ENCODE data around the gene IPCEF1. TPM values are rescaled to one million over a fixed set of nuclear protein-coding genes. Genes with fewer than 3 reads are reported as not detected.

IPCEF1 gene
- total RNA-seq, 3 donors from 2014 or later (not counting 1 experiment from before 2014, with no cell fraction given) = 31.4 to 53.2 (median 45.5) TPM

GRCh38 chr6:154367839-154368695 is 11.5 kb upstream of the IPCEF1 start:
- Mint-ChIP-seq H3K27me3 (ENCODE audit: low read depth in 2 of 2) (peaks cover 5 to 11% of the 10 kb centered on the region in 2 donors), H3K36me3 (no peaks in the 10 kb centered on the region), H3K9me3 (no peaks in the 10 kb centered on the region), H3K4me3 (no peak overlapping the region), H3K4me1 (no peaks in the 10 kb centered on the region), H3K27ac (no peak overlapping the region)
- Histone ChIP-seq H3K27ac (ENCODE audit: low read length) (no peak overlapping the region), H3K36me3 (ENCODE audit: control insufficient read depth, insufficient read depth, low read length) (no peaks in the 10 kb centered on the region), H3K4me1 (ENCODE audit: control insufficient read depth, insufficient read depth, low read length) (no peaks in the 10 kb centered on the region), H3K9me3 (ENCODE audit: control insufficient read depth, insufficient read depth, low read length) (no peaks in the 10 kb centered on the region), H3K4me3 (ENCODE audit: low read length) (no peak overlapping the region), H3K27me3 (ENCODE audit: control insufficient read depth, insufficient read depth, low read length) (no peaks in the 10 kb centered on the region)
- intact Hi-C loops (cut with micrococcal nuclease) = no loop called here
- TF ChIP-seq CTCF (IDR thresholded peaks at IDR 0.05) = no peak
- 80% methylated on average over 9 of the region's 9 CpGs for WGBS (ENCODE audit: insufficient coverage)
- DNase-seq (no peak), ATAC-seq (no peak)

- Mint-ChIP-seq H3K36me3 (no peaks in the 10 kb centered on the region), H3K9me3 (no peaks in the 10 kb centered on the region), H3K4me1 (no peaks in the 10 kb centered on the region), H3K4me3 (no peak overlapping the region), H3K27ac (no peak overlapping the region), H3K27me3 (ENCODE audit: low read depth in 2 of 2) (peaks cover 5 to 11% of the 10 kb centered on the region in 2 donors)
- Histone ChIP-seq H3K9me3 (ENCODE audit: control insufficient read depth, insufficient read depth, low read length) (no peaks in the 10 kb centered on the region), H3K4me3 (ENCODE audit: low read length) (no peak overlapping the region), H3K4me1 (ENCODE audit: control insufficient read depth, insufficient read depth, low read length) (no peaks in the 10 kb centered on the region), H3K27me3 (ENCODE audit: control insufficient read depth, insufficient read depth, low read length) (no peaks in the 10 kb centered on the region), H3K27ac (ENCODE audit: low read length) (no peak overlapping the region), H3K36me3 (ENCODE audit: control insufficient read depth, insufficient read depth, low read length) (no peaks in the 10 kb centered on the region)
- no peak for TF ChIP-seq CTCF (IDR thresholded peaks at IDR 0.05)
- intact Hi-C loops (cut with micrococcal nuclease) = no loop called here
- DNase-seq (no peak), ATAC-seq (no peak)
- WGBS (ENCODE audit: insufficient coverage) = 86% methylated on average over 4 of the region's 5 CpGs
Measured at GRCh38 chr6:154367336-154367735, 10.7 kb upstream of the IPCEF1 start.

DNA sequence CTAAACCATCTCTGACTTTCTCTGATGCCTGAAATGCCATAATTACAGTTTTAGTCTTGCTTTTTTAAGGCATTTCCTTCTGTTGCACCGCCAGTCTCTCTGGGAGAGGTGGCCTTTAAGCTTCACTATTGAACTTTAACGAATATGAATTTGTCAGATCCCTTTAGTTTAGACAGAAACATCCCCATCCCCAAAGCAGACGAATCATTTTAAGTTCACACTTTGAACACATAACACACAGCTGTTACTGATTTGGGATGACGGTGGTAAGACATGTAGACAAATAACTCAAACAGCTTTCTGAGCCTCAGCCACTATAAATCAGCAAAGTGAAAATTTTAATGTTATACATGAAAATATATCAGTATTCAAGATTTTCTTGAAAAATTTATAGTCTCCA is 7.2 kb upstream of the IPCEF1 start:
- Histone ChIP-seq H3K4me1 (ENCODE audit: control insufficient read depth, insufficient read depth, low read length) (peaks cover 3% of the 10 kb centered on the region), H3K27me3 (ENCODE audit: control insufficient read depth, insufficient read depth, low read length) (no peaks in the 10 kb centered on the region), H3K27ac (ENCODE audit: low read length) (no peak overlapping the region), H3K9me3 (ENCODE audit: control insufficient read depth, insufficient read depth, low read length) (no peaks in the 10 kb centered on the region), H3K36me3 (ENCODE audit: control insufficient read depth, insufficient read depth, low read length) (no peaks in the 10 kb centered on the region), H3K4me3 (ENCODE audit: low read length) (no peak overlapping the region)
- Mint-ChIP-seq H3K36me3 (no peaks in the 10 kb centered on the region), H3K4me3 (no peak overlapping the region), H3K27me3 (ENCODE audit: low read depth in 2 of 2) (peaks cover 6 to 12% of the 10 kb centered on the region in 2 donors), H3K9me3 (no peaks in the 10 kb centered on the region), H3K4me1 (peaks cover 6 to 8% of the 10 kb centered on the region in 2 donors), H3K27ac (no peak overlapping the region)
- no peak for TF ChIP-seq CTCF (IDR thresholded peaks at IDR 0.05)
- no peak for ATAC-seq
- no peak for DNase-seq
- intact Hi-C loops (cut with micrococcal nuclease) = no loop called here
- WGBS (ENCODE audit: insufficient coverage) = 73% methylated on average over 4 of the region's 4 CpGs
